T1000 (cell line): ENCODE measurements around the gene PREX1.
"Not testable (repeated sequence)": the region's sequence is repeated elsewhere in the genome, so short reads cannot be mapped to it uniquely, and the experiment has no call there.

Experiments
- DNase-seq: peaks from one replicate; lab custom pipeline; 2025; ENCODE audit warnings: mixed read lengths; lab: John Stamatoyannopoulos, UW

Gene PREX1

GRCh38 chr20:48827855-48828733 lies at the start of gene PREX1:
TSS of gene PREX1 (minus strand) at chr20:48827999. CDS start at chr20:48827860, 139 bp downstream.
- DNase-seq, result peak; percentile 90

- DNase-seq, result no peak
Observed at GRCh38 chr20:48877304-48877703, 49.5 kb upstream of the PREX1 start.

DNA sequence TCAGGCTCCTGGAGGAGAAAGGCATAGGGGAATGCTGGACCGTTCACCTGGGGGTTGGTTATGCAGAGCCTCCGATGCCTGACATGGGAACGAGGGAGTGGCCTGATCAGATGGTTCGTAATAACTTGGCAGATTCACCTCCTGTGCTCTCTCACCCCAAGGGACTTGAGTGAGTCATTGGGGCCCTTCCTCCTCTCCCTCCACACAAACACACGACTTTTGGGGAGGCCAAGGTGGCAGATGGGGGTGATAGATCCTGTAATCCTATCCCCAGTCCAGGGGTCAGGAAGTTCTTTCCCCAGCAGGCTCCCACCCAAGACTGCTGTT lies 48.1 kb upstream of the PREX1 start:
- DNase-seq, result peak; percentile 24

- no peak for DNase-seq
Observed at GRCh38 chr20:48875233-48875913, 47.6 kb upstream of the PREX1 start.

DNA sequence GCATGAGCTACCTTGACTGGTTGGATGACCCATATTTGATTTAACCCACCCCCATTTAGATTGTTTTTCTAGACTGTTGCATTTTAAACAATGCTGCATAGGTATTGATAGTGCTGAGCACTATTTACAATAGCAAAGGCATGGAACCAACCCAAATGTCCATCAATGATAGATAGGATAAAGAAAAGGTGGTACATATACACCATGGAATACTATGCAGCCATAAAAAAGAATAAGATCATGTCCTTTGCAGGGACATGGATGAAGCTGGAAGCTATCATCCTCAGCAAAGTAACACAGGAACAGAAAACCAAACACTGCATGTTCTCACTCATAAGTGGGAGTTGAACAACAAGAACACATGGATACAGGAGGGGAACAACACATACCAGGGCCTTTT lies 41.6 kb upstream of the PREX1 start:
- not testable (repeated sequence) for DNase-seq

GRCh38 chr20:48866936-48867335 lies 39.1 kb upstream of the PREX1 start:
- no peak for DNase-seq

DNA sequence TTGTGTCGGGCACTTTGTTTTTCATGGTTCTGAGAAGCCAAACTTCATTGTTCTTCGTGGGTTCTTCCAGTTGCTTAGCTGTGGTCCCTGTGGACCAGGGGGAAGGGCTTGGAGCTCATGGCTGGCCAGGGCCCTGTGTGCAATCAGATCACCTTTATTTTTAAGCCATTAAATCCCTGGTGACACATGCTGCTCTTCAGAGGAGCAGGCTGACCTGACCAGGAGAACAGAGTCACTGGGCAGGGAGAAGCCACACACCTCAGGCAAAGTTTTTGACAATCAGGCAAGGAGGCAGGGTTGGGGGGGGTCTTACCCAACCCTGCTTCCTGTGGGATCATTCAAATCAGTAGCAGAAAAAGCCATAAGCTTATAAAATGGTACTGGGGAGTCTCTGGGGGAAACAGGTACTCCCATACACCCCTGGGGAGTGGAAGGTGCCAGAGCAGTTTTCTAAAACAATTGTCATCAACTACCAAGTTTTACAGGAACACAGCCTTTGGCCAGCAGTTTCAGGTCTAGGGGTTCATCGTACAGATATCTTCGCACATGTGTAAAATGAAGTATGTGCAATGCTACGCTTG lies 37.0 kb upstream of the PREX1 start:
- no peak for DNase-seq

- DNase-seq, result no peak
Observed at GRCh38 chr20:48864254-48864653, 36.5 kb upstream of the PREX1 start.

GRCh38 chr20:48862279-48862678 lies 34.5 kb upstream of the PREX1 start:
- no peak for DNase-seq

DNA sequence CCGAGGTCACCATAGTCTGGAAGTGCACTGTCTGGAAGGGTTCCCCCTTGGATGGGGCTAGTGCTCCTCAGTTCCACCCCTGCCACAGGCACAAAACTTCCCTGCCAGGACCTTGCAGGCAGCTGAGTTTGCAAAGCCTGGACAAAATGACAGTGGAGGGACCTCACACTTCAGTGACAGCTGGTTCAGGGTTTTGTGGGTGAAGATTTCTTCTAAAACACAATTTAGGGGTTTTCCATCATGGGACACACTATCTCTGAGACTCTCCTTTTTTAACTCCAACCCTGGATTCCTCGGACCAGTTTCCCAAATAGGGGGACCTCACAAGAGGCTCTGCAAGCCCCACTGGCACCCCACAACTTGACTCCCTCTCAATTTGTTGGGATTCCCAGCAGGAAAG lies 33.6 kb upstream of the PREX1 start:
- no peak for DNase-seq

DNA sequence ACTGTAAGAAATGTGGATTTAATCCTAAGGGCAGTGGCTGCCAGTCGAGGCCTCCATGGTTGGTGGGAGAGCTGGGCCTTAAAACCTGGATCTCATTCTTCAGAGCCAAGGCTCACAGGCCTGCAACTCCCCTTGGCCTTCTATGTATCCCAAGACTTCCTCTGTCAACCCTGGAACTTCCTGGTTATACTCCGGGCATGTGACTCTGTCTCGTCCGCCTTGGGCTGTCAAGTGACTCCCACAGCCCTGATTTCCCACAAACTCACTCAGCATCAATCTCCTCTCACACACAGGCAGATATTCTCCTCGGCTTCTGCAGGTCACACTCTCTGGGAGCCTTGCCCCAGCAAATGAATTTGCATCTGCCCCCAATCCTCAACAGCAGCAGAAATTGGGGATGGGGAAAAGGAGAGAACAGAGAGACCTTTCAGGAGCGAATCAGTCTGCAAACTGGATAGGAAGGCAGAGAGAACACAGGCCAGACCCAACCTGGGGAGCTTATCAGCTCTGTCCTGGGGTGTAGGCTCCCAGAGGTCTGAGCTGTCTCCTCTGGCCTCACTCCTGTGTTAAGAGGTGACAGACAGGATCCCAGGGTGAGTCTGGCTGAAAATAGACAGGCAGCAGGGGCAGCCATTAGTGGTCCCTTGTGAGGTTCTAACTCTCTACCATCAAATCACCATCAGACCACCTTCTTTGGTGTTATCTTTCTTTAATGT lies 30.4 kb upstream of the PREX1 start:
- DNase-seq, result no peak

- DNase-seq, result no peak
Observed at GRCh38 chr20:48856130-48856529, 28.3 kb upstream of the PREX1 start.

- no peak for DNase-seq
Observed at GRCh38 chr20:48855046-48855445, 27.2 kb upstream of the PREX1 start.

- DNase-seq, result no peak
Observed at GRCh38 chr20:48852609-48853008, 24.8 kb upstream of the PREX1 start.

DNA sequence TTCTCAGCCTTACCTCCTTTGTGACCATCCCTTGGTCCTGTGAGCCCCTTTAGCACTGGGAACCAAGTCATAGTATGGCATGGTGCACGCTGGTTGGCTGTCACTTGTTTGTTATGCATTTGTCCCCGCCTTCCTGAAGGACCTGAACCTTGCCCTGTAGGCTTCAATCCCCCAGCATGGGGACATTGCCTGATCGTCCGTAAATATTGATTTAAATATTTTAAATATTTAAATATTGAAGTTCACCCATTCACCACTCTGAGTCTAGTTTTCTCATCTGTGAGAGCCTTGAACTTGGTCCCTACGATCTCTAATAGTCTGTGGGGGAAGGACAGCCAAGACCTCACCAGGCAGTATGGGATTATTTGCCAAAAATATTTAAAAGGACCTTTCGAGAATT lies 23.8 kb upstream of the PREX1 start:
- no peak for DNase-seq

DNA sequence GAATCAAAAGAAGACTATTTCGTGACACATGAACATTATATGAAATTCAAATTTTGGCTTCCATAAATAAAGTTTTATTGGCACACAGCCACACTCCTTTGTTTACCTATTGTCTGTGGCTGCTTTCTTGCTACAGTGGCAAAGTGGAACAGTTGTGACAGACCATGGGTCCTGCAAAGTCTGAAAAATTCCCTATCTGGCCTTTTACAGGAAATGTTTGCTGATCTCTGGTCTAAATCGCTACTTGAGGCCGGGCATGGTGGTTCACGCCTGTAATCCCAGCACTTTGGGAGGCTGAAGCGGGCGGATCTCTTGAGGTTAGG lies 23.1 kb upstream of the PREX1 start:
- no peak for DNase-seq

DNA sequence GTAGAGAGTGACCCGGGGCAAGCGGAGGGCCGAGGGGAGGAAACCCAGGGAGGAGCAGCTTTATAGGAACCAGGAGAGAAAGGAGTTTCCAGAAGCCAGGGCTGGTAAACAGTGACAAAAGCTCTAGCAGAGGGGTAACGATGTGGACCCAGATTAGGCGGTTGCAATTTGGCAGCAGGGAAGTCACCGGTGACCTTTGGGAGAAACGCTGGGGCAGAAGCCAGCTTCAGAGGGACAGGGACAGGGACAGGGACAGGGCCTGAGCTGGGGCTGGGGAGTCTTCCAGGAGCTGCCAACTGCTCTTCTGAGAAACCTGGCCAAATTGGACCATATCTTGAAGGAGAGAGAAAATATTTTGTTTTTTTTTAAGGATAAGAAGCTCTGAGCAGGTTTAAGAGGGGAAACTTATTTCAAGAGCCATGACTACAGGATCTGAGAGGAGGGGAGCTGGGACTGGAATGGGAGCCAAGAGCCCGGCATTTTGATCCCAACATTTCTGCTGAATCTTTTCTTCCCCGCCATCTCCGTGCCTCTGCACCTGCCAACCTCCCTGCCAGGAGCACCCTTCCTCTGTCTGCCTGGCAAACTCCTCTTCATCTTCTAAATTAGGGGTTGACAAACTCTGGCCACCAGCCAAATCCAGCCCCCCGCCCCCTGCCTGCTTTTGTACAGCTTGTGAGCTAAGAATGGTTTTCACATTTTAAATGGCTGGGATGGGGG lies 22.6 kb upstream of the PREX1 start:
- no peak for DNase-seq

- no peak for DNase-seq
Observed at GRCh38 chr20:48849779-48850178, 22.0 kb upstream of the PREX1 start.

- DNase-seq, result no peak
Observed at GRCh38 chr20:48849299-48849698, 21.5 kb upstream of the PREX1 start.

DNA sequence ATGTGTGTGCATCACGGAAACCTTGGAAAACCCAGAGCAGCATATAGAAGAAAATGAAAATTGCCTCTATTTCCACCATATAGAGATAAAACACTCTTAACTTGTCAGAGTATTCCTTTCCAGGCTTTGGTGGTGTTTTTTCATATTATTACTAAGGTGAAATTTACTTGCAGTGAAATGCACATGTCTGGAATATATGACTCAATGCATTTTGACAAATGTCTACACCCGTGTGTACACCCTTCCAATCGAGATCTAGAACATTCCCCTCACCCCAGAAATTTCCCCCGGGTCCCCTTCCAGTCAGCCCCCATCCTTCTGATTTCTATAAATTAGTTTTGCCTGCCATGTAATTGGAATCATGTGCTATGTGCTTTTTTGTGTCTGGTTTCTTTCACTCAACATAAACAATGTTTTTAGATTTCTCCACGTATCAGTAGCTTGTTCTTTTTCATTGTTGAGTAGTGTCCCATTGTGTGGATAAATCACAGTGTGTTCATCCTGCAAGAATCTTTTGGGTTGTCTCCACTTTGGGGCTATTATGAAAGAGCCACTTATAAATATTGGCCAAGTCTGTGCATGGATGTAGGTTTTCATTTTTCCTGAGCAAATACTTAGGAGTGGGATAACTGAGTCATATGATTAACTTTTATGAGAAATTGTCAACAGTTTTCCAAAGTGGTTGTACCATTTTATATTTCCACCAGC lies 19.9 kb upstream of the PREX1 start:
- no peak for DNase-seq
